Measurements from ENCODE around the gene ADAMTS16.

Gene ADAMTS16

GRCh38 chr5:5141339-5141599, 1.1 kb downstream of the ADAMTS16 start:
- in situ Hi-C loops (cut with MboI; ENCODE audit: low sequenced_read_pairs): no loop called here

DNA sequence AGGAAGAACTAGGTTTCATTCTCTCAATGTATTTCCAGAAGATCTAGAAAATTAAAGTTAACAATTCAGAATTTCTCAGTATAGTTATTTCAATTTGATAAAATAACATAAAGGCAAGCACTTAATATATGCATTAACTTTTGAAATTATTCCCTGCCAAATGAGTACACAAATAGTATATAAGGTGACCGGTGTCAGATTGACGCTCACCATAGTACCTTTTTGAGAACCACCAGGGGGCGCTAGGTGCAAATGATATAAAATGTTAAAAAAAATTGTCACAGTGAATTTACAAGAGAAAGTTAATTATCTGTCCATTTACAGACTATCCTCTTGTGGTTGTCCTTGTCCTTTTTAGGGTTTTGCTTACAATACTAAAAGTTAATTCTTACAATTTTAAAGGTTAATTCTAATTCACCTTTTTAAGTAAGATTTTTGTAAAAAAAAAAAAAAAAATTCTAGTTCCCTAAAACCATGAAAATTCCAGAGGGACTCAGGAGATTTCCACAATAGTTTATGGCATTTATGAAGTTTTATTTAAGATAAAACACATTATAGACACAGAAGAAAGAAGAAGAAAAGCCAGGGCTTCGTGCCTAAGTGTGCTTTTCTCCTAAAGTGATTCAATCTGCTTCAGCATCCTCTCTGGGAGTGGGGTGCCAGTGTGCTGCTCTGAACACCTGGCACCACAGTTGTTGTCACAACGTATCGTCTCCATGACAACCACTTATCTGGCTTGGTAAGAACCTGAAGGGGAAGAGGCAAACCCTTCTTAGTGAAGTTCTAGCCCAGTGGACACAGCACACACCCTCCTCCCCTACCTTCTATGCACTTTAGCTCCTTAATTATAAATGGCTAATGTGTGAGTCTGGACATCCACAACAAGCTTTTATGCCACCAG, 1.7 kb downstream of the ADAMTS16 start:
- in situ Hi-C loops (cut with MboI; ENCODE audit: low sequenced_read_pairs): no loop called here

GRCh38 chr5:5144441-5144840, 4.3 kb downstream of the ADAMTS16 start:
- in situ Hi-C loops (cut with MboI; ENCODE audit: low sequenced_read_pairs): no loop called here

DNA sequence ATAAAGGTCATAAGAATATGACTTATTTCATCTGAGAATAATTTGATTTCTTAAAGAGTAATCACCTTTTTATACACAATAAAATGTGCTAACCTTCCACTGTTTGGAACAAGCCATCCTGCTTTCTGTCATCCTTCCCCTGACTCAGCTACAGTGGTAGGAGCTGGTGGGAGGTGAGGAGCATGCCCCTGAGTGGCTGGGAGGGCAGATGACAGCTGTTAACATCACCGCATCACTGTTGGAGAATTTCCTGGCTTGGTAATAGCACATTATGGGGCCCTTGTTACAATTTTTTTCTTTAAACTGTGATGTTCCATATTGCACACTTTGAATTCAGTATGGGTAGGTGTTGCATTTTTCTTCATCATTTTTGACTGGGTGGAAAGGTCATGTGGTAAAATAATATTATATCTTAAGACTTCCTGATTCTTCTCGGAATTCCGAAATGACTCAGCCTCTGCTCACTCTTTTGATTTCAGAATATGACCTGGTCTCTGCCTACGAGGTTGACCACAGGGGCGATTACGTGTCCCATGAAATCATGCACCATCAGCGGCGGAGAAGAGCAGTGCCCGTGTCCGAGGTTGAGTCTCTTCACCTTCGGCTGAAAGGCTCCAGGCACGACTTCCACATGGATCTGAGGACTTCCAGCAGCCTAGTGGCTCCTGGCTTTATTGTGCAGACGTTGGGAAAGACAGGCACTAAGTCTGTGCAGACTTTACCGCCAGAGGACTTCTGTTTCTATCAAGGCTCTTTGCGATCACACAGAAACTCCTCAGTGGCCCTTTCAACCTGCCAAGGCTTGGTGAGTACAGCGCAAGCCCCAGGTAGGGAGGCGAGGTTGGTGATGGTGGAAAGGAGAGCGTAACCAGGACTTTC, 5.8 kb downstream of the ADAMTS16 start:
- in situ Hi-C loops (cut with MboI; ENCODE audit: low sequenced_read_pairs): no loop called here

GRCh38 chr5:5146530-5147160, 6.5 kb downstream of the ADAMTS16 start:
- in situ Hi-C loops (cut with MboI; ENCODE audit: low sequenced_read_pairs): no loop called here

GRCh38 chr5:5149154-5149553, 9.0 kb downstream of the ADAMTS16 start:
- in situ Hi-C loops (cut with MboI; ENCODE audit: low sequenced_read_pairs): no loop called here

DNA sequence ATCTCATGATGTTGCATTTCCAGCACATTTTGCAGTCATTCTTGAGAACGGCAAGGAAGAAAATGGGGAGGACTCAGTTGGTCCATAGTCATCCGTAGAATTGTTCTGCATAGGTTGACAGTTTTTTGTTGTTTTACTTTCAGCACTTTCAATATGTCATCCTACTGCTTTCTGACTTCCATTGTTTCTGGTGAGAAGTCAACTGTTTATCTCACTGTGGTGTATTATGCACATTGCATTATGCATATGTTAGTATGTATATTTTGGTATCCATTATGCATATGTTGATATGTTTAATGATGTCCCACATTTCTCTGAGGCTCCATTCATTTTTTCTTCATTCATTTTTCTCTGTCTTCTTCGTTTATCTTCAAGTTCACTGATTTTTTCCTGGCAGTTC, 10.5 kb downstream of the ADAMTS16 start:
- in situ Hi-C loops (cut with MboI; ENCODE audit: low sequenced_read_pairs): no loop called here

- in situ Hi-C loops (cut with MboI; ENCODE audit: low sequenced_read_pairs): no loop called here
Observed at GRCh38 chr5:5154733-5155132, 14.6 kb downstream of the ADAMTS16 start.

GRCh38 chr5:5155617-5156016, 15.5 kb downstream of the ADAMTS16 start:
- in situ Hi-C loops (cut with MboI; ENCODE audit: low sequenced_read_pairs): no loop called here

- in situ Hi-C loops (cut with MboI; ENCODE audit: low sequenced_read_pairs): no loop called here
Observed at GRCh38 chr5:5156471-5157082, 16.4 kb downstream of the ADAMTS16 start.

DNA sequence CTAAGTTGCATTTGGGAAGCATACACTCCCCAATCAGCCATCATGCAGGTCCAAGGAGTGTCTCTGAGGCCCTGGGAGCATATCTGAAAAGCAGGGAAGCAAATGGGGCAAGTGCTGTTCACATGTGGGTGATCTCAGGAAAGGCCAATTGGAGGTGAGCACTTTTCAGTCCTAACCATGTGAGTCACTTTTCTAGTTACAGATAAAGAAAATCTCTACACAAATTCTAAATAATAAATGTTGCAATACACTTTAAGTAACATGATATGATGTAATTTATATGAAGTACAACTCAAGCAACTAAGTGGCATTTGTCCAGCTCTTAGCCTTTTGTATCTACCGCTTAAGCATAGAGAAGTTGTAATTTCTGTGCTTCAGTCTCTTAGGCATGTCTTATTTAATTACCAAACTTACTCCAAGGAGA, 18.4 kb downstream of the ADAMTS16 start:
- in situ Hi-C loops (cut with MboI; ENCODE audit: low sequenced_read_pairs): no loop called here

DNA sequence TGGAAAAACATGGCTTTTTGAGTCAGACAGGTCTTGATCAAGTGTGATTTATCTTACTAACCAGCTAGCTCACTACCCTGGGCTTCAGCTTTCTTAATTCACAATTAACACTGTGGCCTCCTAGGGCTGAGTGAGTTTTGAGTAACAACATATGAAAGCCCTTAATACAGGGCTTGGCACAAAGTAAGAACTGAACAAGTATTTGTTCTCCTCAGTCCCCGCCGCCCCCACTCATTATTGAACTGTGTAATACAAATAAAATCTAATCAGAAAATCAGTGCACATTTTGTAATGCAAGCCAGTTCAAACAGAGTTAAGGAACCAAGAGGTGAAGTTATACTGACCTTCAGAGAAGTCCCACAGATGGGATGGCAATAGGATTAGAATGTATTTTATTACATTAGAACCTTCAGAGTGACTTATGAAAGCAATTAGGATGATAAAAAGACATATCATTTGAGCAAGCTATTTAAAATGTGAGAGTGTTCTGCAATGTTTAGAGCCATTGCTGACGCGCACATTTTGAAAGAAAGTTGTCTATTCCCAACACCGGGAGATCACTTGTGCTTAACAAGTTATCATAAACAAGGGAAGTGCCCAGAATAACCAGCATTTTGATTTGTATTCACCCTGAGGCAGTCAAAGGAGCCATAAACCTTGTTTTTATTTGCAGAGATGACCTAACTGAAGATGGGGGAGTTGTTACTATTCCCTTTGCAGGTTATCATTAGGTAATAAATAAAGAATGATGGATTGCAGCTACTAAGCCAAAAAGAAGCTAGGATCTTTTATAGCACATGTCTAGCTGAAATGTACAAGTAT, 19.4 kb downstream of the ADAMTS16 start:
- in situ Hi-C loops (cut with MboI; ENCODE audit: low sequenced_read_pairs): no loop called here

GRCh38 chr5:5164163-5164562, 24.0 kb downstream of the ADAMTS16 start:
- in situ Hi-C loops (cut with MboI; ENCODE audit: low sequenced_read_pairs): no loop called here

- in situ Hi-C loops (cut with MboI; ENCODE audit: low sequenced_read_pairs): no loop called here
Observed at GRCh38 chr5:5165541-5166002, 25.4 kb downstream of the ADAMTS16 start.

- in situ Hi-C loops (cut with MboI; ENCODE audit: low sequenced_read_pairs): no loop called here
Observed at GRCh38 chr5:5169466-5169865, 29.3 kb downstream of the ADAMTS16 start.

GRCh38 chr5:5178136-5178535, 38.0 kb downstream of the ADAMTS16 start:
- in situ Hi-C loops (cut with MboI; ENCODE audit: low sequenced_read_pairs): no loop called here

DNA sequence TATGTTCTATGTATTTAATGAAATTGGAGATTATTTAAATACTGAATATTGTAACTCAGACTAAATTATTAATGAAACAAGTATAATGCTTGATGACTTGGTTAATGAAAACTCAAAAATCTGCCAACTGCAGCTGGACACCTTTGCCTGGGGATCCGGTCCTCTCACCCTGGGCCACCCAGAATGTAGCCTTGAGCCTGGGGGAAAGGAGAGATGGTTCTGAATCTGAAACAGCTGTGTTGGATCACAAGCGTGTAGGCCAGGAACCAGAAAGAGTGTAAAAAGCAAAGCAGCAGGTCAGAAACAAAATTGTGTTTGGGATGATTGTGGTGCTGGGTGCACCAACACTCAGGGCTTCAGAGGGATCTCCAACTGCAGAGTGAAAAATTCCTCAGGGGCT, 38.5 kb downstream of the ADAMTS16 start:
- in situ Hi-C loops (cut with MboI; ENCODE audit: low sequenced_read_pairs): no loop called here

GRCh38 chr5:5179079-5179478, 38.9 kb downstream of the ADAMTS16 start:
- in situ Hi-C loops (cut with MboI; ENCODE audit: low sequenced_read_pairs): no loop called here

DNA sequence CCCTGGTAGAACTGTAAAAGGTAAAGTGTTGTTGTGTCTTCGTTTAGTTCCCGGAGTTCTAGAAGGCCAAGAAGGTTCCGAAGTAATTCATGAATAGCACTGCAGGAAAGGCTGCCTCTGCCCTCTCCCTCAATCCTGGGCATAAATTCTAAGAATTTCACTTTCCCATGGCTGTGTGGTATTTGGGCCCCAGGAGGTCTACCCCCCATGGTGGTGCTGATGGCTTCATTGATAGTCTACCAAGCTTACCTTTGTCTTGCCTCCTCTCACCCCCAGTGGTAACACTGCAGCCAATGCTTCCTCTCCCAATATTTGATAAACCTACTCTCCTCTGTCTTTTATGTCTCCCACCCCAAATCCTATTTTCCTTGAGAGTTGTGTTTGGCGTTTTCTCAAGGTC, 39.5 kb downstream of the ADAMTS16 start:
- in situ Hi-C loops (cut with MboI; ENCODE audit: low sequenced_read_pairs): no loop called here

DNA sequence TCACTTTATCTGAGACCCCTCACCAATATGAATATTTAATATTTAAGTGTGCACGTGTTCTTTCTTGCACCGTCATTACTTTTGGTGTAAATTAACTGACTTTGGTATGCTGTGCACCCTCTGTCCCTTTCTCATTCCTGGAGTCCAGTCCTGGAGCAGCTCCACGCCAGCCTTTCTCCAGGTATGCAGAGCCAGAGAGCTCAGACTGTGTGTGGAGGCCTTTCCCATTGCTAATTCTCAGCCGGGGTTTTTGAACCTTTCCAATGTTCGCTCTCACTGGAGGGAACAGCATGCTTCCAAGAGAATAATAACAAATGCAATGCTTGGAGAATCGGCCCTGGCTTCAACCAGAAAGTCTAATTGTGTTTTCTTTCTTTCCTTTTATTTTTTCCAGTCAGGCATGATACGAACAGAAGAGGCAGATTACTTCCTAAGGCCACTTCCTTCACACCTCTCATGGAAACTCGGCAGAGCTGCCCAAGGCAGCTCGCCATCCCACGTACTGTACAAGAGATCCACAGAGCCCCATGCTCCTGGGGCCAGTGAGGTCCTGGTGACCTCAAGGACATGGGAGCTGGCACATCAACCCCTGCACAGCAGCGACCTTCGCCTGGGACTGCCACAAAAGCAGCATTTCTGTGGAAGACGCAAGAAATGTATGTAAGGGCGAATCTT, 41.7 kb downstream of the ADAMTS16 start:
- in situ Hi-C loops (cut with MboI; ENCODE audit: low sequenced_read_pairs): no loop called here

All from hTERT RPE-1 (cell line).